Pulmonary artery endothelial cell (primary cell): ENCODE data around the gene MUC20. TPM values are rescaled to one million over a fixed set of nuclear protein-coding genes. Genes with fewer than 3 reads are reported as not detected.
"Not testable (repeated sequence)": the region's sequence is repeated elsewhere in the genome, so short reads cannot be mapped to it uniquely, and the experiment has no call there.

ENCODE experiments used
- DNase-seq: peaks from one replicate; pipeline ENCODE4 v3.0.0-alpha.2; 2011; ENCODE audit warnings: low read depth, low spot score
- total RNA-seq: library from RNA; depleted of rRNA; stranded (reverse); fragments of >200 nt; gene quantifications from 2 replicates; pipeline ENCODE4 v1.2.3, GENCODE V29; 2014

MUC20 gene
- total RNA-seq, 1 donor from 2014 or later = 0.20 TPM

DNA sequence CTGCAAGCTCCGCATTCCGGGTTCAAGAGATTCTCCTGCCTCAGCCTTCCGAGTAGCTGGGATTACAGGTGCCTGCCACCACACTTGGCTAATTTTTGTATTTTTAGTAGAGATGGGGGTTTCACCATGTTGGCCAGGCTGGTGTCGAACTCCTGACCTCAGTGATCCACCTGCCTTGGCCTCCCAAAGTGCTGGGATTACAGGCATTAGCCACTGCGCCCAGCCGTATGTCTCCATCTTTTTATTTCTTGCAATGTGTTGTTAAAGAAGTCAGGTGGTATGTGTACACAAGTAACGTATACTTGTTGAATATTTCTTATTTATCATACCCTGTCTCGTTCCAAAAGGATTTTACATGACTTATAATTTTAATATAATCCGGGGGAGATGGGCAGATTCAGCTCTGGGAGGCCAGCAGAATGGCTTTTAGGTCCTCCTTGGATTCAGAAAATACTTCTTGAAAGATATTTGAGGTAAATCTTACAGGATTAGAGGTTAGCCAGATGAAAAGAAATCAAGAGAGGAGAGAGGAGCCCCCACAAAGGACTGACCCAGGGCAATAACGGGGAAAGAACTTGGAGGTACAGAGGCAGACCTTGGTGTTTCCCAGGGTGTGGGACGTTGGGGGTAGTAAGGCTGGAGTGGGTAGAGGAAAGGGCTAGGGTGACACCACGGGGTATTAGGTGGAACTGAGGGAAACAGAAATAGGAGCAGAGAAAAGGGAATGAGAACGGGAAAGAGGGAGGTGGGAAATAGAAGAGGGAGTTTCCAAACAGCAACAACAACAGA lies 27.2 kb upstream of the MUC20 start:
- DNase-seq = no peak

- DNase-seq = not testable (repeated sequence)
Measured at GRCh38 chr3:195694217-195695076, 26.3 kb upstream of the MUC20 start.

DNA sequence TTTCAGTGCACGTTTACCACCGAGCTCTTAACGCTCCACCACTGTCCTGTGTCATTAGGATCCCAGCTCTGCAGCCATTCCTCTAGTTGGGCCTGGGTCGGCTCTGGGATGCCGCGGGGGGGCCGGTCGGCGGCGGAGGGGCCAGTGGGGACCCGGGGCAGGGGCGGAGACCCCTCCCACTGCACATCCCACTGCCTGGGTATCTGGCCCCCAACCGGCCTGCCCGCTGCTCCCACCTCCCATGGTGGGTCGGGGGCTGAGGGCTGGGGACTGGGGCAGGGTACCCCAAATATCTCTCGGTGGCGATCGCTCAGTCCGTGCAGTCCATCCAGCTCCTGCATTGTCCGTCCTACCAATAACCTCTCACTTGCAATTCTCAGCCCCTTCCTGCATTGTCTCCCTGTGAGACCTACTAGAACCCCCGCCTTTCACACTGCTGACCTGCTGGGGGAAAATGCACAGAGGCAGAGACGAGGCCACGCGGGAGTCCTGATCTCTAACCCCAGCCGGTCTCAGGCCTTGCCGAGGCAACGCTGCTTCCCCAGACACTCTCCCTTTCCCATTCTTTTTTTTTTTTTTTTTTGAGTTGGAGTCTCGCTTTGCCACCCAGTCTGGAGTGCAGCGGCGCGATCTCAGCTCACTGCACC lies 24.0 kb upstream of the MUC20 start:
- DNase-seq = no peak

DNA sequence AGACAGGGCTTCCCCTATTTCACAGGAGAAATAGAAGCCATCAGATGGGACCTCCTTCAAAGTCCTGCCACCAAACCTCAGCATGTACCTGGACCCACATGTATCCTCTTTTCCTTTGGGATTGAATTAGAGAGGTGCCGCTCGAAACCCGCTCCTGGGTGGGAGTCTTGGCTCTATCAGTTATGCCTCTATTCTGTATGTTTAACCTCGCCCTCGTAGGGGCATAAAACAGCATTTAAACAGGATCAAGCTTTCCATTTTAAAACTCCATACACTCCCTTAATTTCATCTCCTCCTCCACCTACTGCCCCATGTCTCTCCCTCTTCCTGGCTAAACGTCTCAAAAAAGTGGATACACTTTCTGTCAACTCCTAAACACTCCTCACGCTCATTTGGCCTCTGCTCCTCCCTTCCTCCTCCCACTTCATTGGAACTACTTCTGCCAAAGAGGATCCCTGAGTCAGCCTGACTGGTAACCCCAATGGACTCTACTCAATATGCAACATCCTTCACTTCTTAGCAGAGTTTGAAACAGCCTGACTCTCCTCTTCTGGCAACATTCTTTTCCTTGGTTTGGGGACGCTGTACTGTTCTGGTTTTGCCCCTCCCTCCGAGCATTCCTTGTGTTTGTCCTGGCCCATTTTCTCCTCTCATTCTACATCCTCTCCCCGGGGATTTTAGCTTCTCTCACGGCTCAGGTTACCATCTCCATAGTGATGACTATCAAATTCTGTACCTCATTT lies 23.0 kb upstream of the MUC20 start:
- no peak for DNase-seq

DNA sequence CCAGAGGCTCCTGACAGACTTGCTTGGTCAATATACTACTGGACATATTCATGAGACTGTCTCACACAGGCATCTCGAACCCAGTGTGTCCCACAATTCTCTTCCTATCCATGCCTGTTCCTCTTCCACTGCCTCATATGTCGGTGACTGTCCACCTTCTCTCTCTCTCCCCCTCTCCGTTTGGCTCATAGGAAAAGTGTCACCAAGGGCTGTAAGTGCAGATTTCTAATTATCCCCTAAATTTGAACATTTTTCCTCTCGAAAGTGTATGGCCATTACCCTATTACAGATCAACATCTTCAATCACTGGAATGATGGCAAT lies 22.5 kb upstream of the MUC20 start:
- DNase-seq = no peak

DNA sequence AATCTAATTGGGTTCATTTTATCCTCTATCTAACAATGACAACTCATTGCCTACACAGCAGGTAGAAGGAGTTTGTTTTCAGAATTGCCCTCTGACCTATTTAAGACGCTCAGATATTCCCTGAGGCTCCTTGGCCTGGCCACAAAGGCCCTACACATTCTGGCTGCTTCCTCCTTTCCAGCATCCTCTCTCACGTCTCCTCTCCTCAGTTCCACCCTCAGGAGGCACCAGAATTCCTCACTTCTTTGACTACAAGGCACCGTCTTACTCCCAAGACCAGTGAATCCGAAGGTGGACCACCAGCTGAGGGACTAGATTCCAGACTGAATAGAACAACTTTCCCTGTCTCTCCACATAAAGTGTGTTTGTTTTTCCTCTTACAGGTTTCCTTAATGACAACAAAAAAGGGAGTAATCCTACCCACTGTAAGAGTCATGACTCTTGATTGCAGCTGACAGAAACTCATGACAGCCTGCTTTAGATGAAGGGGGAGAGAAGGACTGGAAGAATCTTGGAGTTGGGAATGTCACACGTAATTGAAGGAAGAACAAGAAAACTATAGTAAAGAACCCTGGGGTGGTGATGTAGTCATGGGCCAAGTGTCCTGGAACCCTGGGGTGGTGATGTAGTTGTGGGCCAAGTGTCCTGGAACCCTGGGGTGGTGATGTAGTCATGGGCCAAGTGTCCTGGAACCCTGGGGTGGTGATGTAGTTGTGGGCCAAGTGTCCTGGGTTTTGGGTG lies 22.0 kb upstream of the MUC20 start:
- DNase-seq = no peak

- DNase-seq = no peak
Measured at GRCh38 chr3:195699388-195699771, 21.4 kb upstream of the MUC20 start.

GRCh38 chr3:195699860-195700259 lies 20.9 kb upstream of the MUC20 start:
- DNase-seq = no peak

- DNase-seq = no peak
Measured at GRCh38 chr3:195700319-195700718, 20.5 kb upstream of the MUC20 start.

DNA sequence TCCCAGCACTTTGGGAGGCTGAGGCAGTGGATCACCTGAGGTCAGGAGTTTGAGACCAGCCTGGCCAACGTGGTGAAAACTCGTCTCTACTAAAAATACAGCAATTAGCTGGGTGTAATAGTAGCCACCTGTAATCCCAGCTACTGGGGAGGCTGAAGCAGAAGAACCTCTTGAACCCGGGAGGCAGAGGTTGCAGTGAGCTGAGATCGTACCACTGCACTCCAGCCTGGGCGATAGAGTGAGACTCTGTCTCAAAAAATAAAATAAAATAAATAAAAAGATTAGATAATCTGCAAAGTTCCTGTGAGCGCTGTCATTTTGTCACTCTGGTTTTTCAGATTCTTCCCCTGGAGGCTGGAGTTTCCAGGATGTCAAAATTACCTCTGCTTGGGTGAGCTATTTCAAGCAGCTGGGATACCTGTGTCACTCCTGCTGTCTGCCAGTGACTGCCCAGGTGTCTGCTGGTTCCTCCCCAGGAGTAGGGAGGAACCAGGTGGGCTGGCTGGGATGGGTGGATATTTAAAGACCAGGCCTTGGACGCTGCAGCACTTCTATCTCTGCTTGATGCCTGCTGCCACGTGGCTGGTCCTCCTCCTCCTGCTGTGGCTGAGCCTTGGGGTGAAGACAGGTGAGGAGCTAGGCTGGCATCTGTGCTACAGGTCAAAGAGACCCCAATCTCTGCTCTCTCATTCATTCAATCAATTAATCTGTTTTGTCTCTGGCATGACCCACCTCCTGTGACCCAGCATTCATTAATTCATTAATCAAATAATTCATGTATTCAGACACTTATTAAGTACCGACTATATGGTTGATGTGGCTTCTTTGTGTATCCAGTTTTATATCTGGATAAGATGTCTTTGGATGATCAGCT lies 19.5 kb upstream of the MUC20 start:
- no peak for DNase-seq

GRCh38 chr3:195703776-195704175 lies 17.0 kb upstream of the MUC20 start:
- no peak for DNase-seq

- DNase-seq = no peak
Measured at GRCh38 chr3:195704433-195704999, 16.3 kb upstream of the MUC20 start.

GRCh38 chr3:195705081-195705991 lies 15.4 kb upstream of the MUC20 start:
- no peak for DNase-seq

GRCh38 chr3:195708061-195708460 lies 12.7 kb upstream of the MUC20 start:
- no peak for DNase-seq

GRCh38 chr3:195708626-195709481 lies 11.9 kb upstream of the MUC20 start:
- DNase-seq = no peak

DNA sequence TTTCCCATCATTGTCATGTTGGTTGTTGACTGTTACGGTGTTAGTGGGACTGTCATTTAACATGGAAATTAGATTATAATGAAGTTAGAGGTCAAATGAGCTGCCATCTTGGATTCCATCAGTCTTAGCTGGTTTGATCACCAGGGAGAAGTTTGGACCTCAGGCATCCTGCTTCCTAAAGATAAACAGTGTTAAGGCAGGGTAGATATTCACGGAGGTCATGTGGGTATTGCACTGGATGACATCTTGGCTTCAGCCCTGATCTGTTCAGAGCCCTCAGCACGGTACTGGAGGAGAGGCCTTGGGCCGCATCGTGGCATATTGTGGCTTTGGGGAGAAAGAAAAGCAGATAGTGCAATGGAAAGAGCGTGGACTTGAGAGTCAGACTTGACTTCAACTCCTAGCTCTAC lies 11.1 kb upstream of the MUC20 start:
- DNase-seq = no peak

DNA sequence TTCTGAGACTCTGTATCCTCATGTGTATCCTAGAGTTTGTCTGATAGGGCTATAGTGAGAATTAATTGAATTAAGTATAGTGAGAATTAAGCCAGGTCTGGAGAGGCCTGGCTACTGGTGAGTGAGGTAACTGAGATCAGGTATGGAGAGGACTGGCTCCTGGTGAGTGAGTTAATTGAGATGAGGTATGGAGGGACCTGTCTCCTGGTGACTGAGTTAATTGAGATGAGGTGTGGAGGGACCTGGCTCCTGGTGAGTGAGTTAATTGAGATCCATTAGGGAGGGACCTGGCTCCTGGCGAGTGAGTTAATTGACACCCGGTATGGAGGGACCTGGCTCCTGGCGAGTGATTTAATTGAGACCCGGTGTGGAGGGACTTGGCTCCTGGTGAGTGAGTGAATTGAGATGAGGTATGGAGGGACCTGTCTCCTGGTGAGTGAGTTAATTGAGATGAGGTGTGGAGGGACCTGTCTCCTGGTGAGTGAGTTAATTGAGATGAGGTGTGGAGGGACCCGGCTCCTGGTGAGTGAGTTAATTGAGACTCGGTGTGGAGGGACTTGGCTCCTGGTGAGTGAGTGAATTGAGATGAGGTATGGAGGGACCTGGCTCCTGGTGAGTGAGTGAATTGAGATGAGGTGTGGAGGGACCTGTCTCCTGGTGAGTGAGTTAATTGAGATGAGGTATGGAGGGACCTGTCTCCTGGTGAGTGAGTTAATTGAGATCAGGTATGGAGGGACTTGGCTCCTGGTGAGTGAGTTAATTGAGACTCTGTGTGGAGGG lies 10.5 kb upstream of the MUC20 start:
- not testable (repeated sequence) for DNase-seq
